ENCODE measurements around the gene RELN.

RELN gene

GRCh38 chr7:103666326-103666725 is 323.1 kb downstream of the RELN start:
- no peak for DNase-seq

GRCh38 chr7:103664577-103664976 is 324.9 kb downstream of the RELN start:
- DNase-seq: no peak

GRCh38 chr7:103660455-103661371 is 328.7 kb downstream of the RELN start:
- DNase-seq: no peak

GRCh38 chr7:103658055-103659005 is 331.1 kb downstream of the RELN start:
- no peak for DNase-seq

- DNase-seq: no peak
Observed at GRCh38 chr7:103657474-103657894, 332.0 kb downstream of the RELN start.

GRCh38 chr7:103656221-103656620 is 333.2 kb downstream of the RELN start:
- DNase-seq: no peak

- DNase-seq: no peak
Observed at GRCh38 chr7:103651593-103652377, 337.7 kb downstream of the RELN start.

- DNase-seq: no peak
Observed at GRCh38 chr7:103649052-103649451, 340.4 kb downstream of the RELN start.

DNA sequence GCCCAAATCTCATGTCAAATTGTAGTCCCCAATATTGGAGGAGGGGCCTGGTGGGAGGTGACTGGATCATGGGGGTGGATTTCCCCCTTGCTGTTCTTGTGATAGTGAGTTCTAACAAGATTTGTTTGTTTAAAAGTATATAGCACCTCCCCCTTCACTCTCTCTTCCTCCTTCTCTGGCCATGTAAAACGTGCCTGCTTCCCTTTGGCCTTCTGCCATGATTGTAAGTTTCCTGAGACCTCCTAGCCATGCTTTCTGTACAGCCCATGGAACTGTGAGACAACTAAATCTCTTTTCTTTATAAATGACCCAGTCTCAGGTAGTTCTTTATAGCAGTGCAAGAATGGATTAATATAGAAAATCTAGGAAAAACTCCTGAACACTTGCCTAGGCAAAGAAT is 341.3 kb downstream of the RELN start:
- no peak for DNase-seq

GRCh38 chr7:103644319-103644718 is 345.1 kb downstream of the RELN start:
- DNase-seq: no peak

GRCh38 chr7:103640031-103640779 is 349.3 kb downstream of the RELN start:
- DNase-seq: no peak

DNA sequence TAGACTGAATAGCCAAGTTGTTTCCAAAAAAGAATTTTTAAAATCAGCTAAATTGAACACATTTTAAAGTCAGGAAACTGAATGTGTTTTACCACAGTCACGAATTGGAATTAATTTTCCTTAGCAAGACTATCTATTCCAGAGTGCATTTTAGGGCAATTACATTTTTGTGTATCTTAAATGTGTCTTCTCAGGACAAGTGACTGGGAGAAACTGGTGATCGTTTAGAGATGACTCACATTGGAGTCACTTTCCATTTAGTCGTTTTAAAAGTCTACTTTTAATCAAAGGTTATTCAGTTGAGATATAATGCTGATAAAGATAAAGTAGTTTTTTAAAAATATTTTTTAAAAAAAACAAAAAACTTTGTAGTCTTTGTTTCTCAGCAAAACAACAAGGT is 351.7 kb downstream of the RELN start:
- DNase-seq: no peak

GRCh38 chr7:103637094-103637493 is 352.4 kb downstream of the RELN start:
- no peak for DNase-seq

GRCh38 chr7:103636153-103636552 is 353.3 kb downstream of the RELN start:
- no peak for DNase-seq

GRCh38 chr7:103632972-103633371 is 356.5 kb downstream of the RELN start:
- DNase-seq: no peak

DNA sequence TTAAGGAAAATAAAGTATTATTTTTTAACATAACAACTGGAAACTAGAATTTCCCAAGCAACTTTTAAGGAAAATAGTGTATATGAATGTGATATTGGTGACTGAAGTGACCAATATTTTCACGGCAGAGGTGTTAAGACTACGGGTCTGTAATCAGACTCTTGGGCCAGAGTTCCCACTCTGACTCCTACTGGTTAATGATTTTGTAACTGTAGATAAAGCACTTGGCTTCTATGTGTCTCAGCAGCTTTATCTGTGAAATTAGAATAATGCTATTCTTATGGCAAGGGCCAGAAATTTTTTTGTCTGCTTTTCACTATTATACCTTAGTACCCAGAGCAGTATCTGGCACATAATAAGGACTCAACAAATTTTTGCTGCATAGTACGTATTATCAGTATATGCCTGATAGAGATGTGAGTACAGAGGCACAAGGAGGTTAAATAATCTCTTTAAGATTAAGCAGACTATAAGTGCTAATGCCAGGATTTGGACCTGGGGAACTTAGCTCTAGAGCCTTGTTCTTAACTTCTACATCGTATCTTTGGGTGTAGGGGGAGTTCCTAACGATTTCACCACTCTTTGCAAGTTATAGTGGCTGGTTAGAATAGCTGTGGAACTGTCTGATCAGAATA is 357.3 kb downstream of the RELN start:
- no peak for DNase-seq

- no peak for DNase-seq
Observed at GRCh38 chr7:103630318-103630717, 359.1 kb downstream of the RELN start.

- no peak for DNase-seq
Observed at GRCh38 chr7:103628742-103629141, 360.7 kb downstream of the RELN start.

- DNase-seq: no peak
Observed at GRCh38 chr7:103626776-103627175, 362.7 kb downstream of the RELN start.

- DNase-seq: no peak
Observed at GRCh38 chr7:103622274-103622673, 367.2 kb downstream of the RELN start.

Measured in stimulated activated CD4-positive, alpha-beta T cell treated with anti-CD3 and anti-CD28 coated beads, Interleukin-4, amount 100 ng/mL, for 1 hour (primary cell).